HepG2 (cell line): ENCODE data around the gene PIK3C3. TPM values are rescaled to one million over a fixed set of nuclear protein-coding genes. Genes with fewer than 3 reads are reported as not detected.

ENCODE experiments used
- ATAC-seq: fragments of 200-7000 bp; cut with Tn5 transposase; 3 replicates; pipeline ENCODE4 v1.9.1; 2020; ENCODE audit warnings: mild to moderate bottlenecking, moderate library complexity
- BruUV-seq: library from RNA; stranded (reverse); fragments of 400-500 nt; replicated peaks from 2 replicates; lab custom pipeline; 2021; lab: Mats Ljungman, UMichigan
- CTCF ChIA-PET: fragments of 300-600 bp; formaldehyde crosslinking; extraction: SDS; loops from one replicate; lab custom pipeline; 2021; ENCODE audit warnings: low total read pairs, inconsistent platforms, low intra/inter-chr PET ratio; lab: Yijun Ruan, JAX
- POLR2A ChIA-PET: fragments of 350-600 bp; sonication (Branson Sonifier 250); formaldehyde crosslinking; loops from one replicate; lab custom pipeline; 2020; ENCODE audit warnings: antibody characterized with exemption, inconsistent platforms; lab: Yijun Ruan, JAX
- DNase-seq: peaks from one replicate; pipeline ENCODE4 v3.0.0-alpha.2; 2015; ENCODE audit warnings: low spot score
- FAIRE-seq: peaks from 3 replicates; lab custom pipeline; 2011; peaks lifted over from hg19 to GRCh38; lab: Jason Lieb, UNC
- H2AFZ ChIP-seq: one replicate; pipeline ENCODE4 v1.6.1; 2011; ENCODE audit warnings: low read length, inconsistent platforms
- H3K27ac ChIP-seq: fragments of 300-600 bp; 3 replicates; pipeline ENCODE4 v1.8.0; 2011; ENCODE audit warnings: mixed run types, mild to moderate bottlenecking, mixed read lengths, low read length, inconsistent platforms; ENCODE audit not compliant: insufficient read depth; ENCODE audit errors: extremely low read length
- H3K27me3 ChIP-seq, 2 experiments: fragments of 200-600 bp in 1 of 2; 2 replicates in 1 of 2; 3 replicates in 1 of 2; pipeline versions ENCODE4 v1.6.0 to v1.8.0; 2011; ENCODE audit warnings: low read length in 2 of 2, mild to moderate bottlenecking in 2 of 2, moderate library complexity in 2 of 2, inconsistent platforms in 1 of 2; ENCODE audit not compliant: insufficient read depth in 2 of 2, control insufficient read depth in 1 of 2
- H3K36me3 ChIP-seq, 2 experiments: fragments of 200-600 bp in 1 of 2; replicated peaks in 1 of 2; 2 replicates in 1 of 2; 3 replicates in 1 of 2; pipeline versions ENCODE4 v1.5.1 to v1.8.0; 2011; ENCODE audit warnings: low read length in 2 of 2, inconsistent platforms in 1 of 2; ENCODE audit not compliant: insufficient read depth in 2 of 2, control insufficient read depth in 1 of 2
- H3K4me1 ChIP-seq: 2 replicates; pipeline ENCODE4 v1.5.1; 2012; ENCODE audit warnings: low read length, inconsistent platforms; ENCODE audit not compliant: insufficient read depth
- H3K4me2 ChIP-seq: 2 replicates; pipeline ENCODE4 v1.6.0; 2011; ENCODE audit warnings: low read depth, low read length, inconsistent platforms
- H3K4me3 ChIP-seq, 3 experiments: fragments of 200-600 bp in 1 of 3; sonication (generic), shearing (Covaris generic) in 1 of 3; replicated peaks in 1 of 3; 2 replicates each; pipeline ENCODE4 v1.5.1; 2011 to 2016; ENCODE audit warnings: low read length in 3 of 3, inconsistent platforms in 2 of 3, low read depth in 2 of 3, mild to moderate bottlenecking in 2 of 3, control low read depth in 1 of 3, mixed read lengths in 1 of 3; ENCODE audit not compliant: insufficient read depth in 1 of 3
- H3K79me2 ChIP-seq: one replicate; pipeline ENCODE4 v1.6.1; 2011; ENCODE audit warnings: low read length, inconsistent platforms; ENCODE audit not compliant: insufficient read depth
- H3K9ac ChIP-seq: 2 replicates; pipeline ENCODE4 v1.6.0; 2011; ENCODE audit warnings: mild to moderate bottlenecking, low read depth, low read length, inconsistent platforms; ENCODE audit not compliant: insufficient read depth
- H3K9me3 ChIP-seq: 2 replicates; pipeline ENCODE4 v1.5.1; 2012; ENCODE audit warnings: mild to moderate bottlenecking, low read length
- H4K20me1 ChIP-seq: 2 replicates; pipeline ENCODE4 v1.6.0; 2011; ENCODE audit warnings: inconsistent platforms, mild to moderate bottlenecking, low read length, moderate library complexity; ENCODE audit not compliant: insufficient read depth
- FOSL2 ChIP-seq: sonication (generic); formaldehyde crosslinking; IDR thresholded peaks from 2 replicates; pipeline ENCODE4 v1.4.0; 2020; ENCODE audit warnings: missing genetic modification reagents
- SAP130 ChIP-seq: IDR thresholded peaks from 2 replicates; pipeline ENCODE4 v1.6.1; 2016; ENCODE audit warnings: low read depth
- SMC3 ChIP-seq: IDR thresholded peaks from 2 replicates; pipeline ENCODE4 v1.6.1; 2011; ENCODE audit warnings: low read length, improper control_type of control experiment
- TBL1XR1 ChIP-seq: fragments of 150-350 bp; IDR thresholded peaks from 2 replicates; pipeline ENCODE4 v1.6.1; 2014; ENCODE audit warnings: borderline replicate concordance, low read length; ENCODE audit not compliant: partially characterized antibody
- THYN1 ChIP-seq: sonication (generic); formaldehyde crosslinking; IDR thresholded peaks from 2 replicates; pipeline ENCODE4 v1.8.1; 2023; ENCODE audit warnings: low read depth, mild to moderate bottlenecking, moderate library complexity, missing genetic modification reagents, borderline replicate concordance
- ZNF124 ChIP-seq: sonication (generic); formaldehyde crosslinking; IDR thresholded peaks from 2 replicates; pipeline ENCODE4 v1.4.0; 2020; ENCODE audit warnings: missing genetic modification reagents
- ZNF563 ChIP-seq: sonication (generic); formaldehyde crosslinking; IDR thresholded peaks from 2 replicates; pipeline ENCODE4 v1.8.0; 2022; ENCODE audit warnings: mild to moderate bottlenecking, moderate library complexity, missing genetic modification reagents
- WGBS: methylation state at CpG from one replicate; pipeline ENCODE4 v1.1.6; 2017; ENCODE audit warnings: low lambda C conversion rate; 5-methylcytosine and 5-hydroxymethylcytosine counted together
- in situ Hi-C: cut with HindIII; loops from 2 replicates; pipeline ENCODE4 v1.10.0; 2017; ENCODE audit warnings: low pct_unique_long_range_greater_than_20kb; ENCODE audit not compliant: extremely low pct_ligation_motif_present
- intact Hi-C: fragments of 100-400 bp; cut with micrococcal nuclease; formaldehyde crosslinking; loops from one replicate; pipeline ENCODE4 v1.10.0; 2022; ENCODE audit not compliant: unreplicated experiment
- polyA plus RNA-seq, 8 experiments: library from polyadenylated mRNA; depleted of rRNA in 3 of 8; stranded (reverse) in 7 of 8; unstranded in 1 of 8; fragments of >200 nt; fragmentation: Illumina TruSeq in 4 of 8; extraction: Trizol in 4 of 8; gene quantifications; 2 replicates each; pipeline versions ENCODE4 v1.2.1 to v1.2.3, GENCODE V29; 2011 to 2016; ENCODE audit warnings: low read depth in 4 of 8, missing spikeins in 1 of 8, mixed read lengths in 1 of 8; ENCODE audit not compliant: insufficient read depth in 1 of 8
- total RNA-seq, 5 experiments: library from RNA; depleted of rRNA; stranded (reverse); fragments of >200 nt; fragmentation: Illumina TruSeq; extraction: Trizol; gene quantifications; 2 replicates each; pipeline ENCODE4 v1.2.3, GENCODE V29; 2016; ENCODE audit warnings: low read depth in 1 of 5
- TF ChIP-seq, protein P1 (sequence below), 2 experiments: sonication (generic) in 1 of 2; formaldehyde crosslinking in 1 of 2; IDR thresholded peaks; 2 replicates each; pipeline versions ENCODE4 v1.4.0 to v1.6.1; 2016 to 2020; ENCODE audit warnings: borderline replicate concordance in 1 of 2, low read depth in 1 of 2, mild to moderate bottlenecking in 1 of 2, missing genetic modification reagents in 1 of 2
- TF ChIP-seq, protein P2 (sequence below): sonication (generic); formaldehyde crosslinking; IDR thresholded peaks from 2 replicates; pipeline ENCODE4 v1.5.0; 2020; ENCODE audit warnings: mild to moderate bottlenecking, missing genetic modification reagents, moderate library complexity

PIK3C3 gene
- total and polyA plus RNA-seq, 2 of the 13 experiments (the other 11 are each of a cell fraction or from before 2014, with no cell fraction given) = 42.8 to 46.4 TPM

DNA sequence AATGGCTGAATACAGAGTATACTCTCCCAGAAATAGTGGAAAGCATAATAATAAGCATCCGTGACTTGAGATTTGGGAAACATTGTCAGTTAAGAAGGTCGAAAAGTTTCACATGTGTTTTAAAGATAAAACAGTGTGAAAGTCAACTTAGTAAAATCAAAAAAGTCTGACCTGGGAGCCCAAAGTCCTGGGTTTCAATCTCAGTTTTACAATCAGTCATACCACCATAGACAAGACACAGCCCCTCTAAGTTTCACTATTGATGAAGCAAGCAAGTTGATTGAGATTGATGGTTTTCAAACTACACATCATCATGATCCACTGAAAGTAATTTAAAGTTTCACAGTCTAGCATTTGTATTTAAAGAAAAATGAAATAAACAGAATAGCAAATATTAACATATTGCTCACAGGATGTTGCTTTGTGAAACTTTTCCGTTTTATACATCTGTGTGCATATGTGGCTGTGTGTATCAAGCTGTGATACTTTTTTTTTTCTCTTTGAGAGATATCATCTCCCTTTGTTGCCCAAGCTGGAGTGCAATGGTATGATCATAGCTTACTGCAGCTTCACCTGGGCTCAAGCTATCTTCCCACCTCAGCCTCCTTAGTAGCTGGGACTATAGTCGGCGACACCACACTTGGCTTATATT is 71.1 kb downstream of the PIK3C3 start (continued):
- TF ChIP-seq, protein P1, sequence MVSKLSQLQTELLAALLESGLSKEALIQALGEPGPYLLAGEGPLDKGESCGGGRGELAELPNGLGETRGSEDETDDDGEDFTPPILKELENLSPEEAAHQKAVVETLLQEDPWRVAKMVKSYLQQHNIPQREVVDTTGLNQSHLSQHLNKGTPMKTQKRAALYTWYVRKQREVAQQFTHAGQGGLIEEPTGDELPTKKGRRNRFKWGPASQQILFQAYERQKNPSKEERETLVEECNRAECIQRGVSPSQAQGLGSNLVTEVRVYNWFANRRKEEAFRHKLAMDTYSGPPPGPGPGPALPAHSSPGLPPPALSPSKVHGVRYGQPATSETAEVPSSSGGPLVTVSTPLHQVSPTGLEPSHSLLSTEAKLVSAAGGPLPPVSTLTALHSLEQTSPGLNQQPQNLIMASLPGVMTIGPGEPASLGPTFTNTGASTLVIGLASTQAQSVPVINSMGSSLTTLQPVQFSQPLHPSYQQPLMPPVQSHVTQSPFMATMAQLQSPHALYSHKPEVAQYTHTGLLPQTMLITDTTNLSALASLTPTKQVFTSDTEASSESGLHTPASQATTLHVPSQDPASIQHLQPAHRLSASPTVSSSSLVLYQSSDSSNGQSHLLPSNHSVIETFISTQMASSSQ (IDR thresholded peaks at IDR 0.05; ENCODE audit: low read depth) = no peak
- TF ChIP-seq, protein P1 (CRISPR knock-in tag; IDR thresholded peaks at IDR 0.05; ENCODE audit: borderline replicate concordance) = no peak
- TF ChIP-seq SAP130 (CRISPR knock-in tag) (no peak), ZNF563 (CRISPR knock-in tag) (no peak), THYN1 (CRISPR knock-in tag) (no peak), ZNF124 (no peak), TBL1XR1 (no peak)

GRCh38 chr18:42028247-42028832 is 73.3 kb downstream of the PIK3C3 start:
- no peak overlapping the region for H3K9ac ChIP-seq
- TF ChIP-seq SMC3 (peak; percentile 26; the same call in 1 of the 2 replicates), FOSL2 (CRISPR knock-in tag) (no peak)
- TF ChIP-seq, protein P2, sequence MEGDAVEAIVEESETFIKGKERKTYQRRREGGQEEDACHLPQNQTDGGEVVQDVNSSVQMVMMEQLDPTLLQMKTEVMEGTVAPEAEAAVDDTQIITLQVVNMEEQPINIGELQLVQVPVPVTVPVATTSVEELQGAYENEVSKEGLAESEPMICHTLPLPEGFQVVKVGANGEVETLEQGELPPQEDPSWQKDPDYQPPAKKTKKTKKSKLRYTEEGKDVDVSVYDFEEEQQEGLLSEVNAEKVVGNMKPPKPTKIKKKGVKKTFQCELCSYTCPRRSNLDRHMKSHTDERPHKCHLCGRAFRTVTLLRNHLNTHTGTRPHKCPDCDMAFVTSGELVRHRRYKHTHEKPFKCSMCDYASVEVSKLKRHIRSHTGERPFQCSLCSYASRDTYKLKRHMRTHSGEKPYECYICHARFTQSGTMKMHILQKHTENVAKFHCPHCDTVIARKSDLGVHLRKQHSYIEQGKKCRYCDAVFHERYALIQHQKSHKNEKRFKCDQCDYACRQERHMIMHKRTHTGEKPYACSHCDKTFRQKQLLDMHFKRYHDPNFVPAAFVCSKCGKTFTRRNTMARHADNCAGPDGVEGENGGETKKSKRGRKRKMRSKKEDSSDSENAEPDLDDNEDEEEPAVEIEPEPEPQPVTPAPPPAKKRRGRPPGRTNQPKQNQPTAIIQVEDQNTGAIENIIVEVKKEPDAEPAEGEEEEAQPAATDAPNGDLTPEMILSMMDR (CRISPR knock-in tag) = peak; percentile 56
- DNase-seq (peak; percentile 12), FAIRE-seq (peak; percentile 21), ATAC-seq (peak; percentile 41; the same call in 1 of the 3 replicates)
- H3K36me3 ChIP-seq = peaks cover 5 to 32% of the 10 kb centered on the region in 2 experiments; a peak in 4 of 5 replicates
- CTCF ChIA-PET = interaction anchor here (0.6 to 0.7 kb wide), 2 partner anchors 263 to 1536 kb away, joined by 3 read pairs; no protein-coding TSS in a partner anchor
- H3K4me2 ChIP-seq = no peak overlapping the region
- H3K27ac ChIP-seq = no peak overlapping the region
- intact Hi-C loops = loop anchor here (1.0 kb wide), 1 partner anchor 1568 kb away; no protein-coding TSS in a partner anchor
- no peaks in the 10 kb centered on the region for H3K27me3 ChIP-seq
- POLR2A ChIA-PET = no interaction called here
- no peaks in the 10 kb centered on the region; the same call in 1 of the 2 replicates for H4K20me1 ChIP-seq
- H2AFZ ChIP-seq = no peak overlapping the region
- no peaks in the 10 kb centered on the region for H3K9me3 ChIP-seq
- 47% methylated on average over 6 of the region's 6 CpGs for WGBS
- H3K4me3 ChIP-seq = no peak overlapping the region
- H3K79me2 ChIP-seq = no peaks in the 10 kb centered on the region
- H3K4me1 ChIP-seq = no peaks in the 10 kb centered on the region
- BruUV-seq = no TSS peak
- in situ Hi-C loops = no loop called here
